ENCODE data around the gene PRCC.

The PRCC gene

DNA sequence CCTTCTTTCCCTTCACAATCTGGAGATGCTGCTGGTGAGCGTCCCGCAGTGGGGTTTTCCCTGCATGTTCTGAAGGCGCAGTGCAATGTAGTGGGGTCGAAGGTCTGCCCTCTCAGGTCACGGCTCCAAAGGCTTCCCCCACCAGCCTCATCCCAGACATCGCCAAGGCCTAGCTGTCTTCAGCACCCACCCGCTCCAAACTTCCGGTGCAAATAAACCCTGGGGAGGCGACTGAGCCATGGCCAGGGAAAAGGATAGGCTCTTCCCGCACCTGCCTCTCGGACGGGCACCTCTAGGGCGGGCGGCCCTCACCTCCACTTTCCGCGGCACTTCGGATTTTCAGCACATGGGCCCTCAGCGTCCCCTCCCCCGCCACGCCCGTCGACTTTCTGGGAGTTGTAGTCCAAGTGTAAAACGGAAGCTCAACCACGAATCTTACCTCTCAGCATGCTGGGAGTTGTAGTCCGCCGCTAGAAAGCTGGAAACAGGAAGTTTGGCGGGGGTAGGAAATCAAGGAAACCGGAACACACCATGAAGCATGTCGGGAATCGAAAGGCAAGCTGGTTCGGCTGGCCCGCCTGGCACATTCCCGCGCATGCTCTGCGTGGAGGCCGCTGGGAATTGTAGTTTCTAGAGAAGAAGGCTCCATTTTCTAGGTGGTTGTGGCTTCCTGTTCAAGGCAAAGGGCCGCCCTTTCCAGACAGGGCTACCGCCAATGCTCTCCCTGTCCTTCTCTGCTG, 26.4 kb upstream of the PRCC start, which contains the start of gene MRPL24:
Gene MRPL24 (minus strand): TSS at position 348 of the 740 bp plus-strand sequence. CDS start 2,384 bp downstream, outside the sequence.
- H3K4me3 ChIP-seq (ENCODE audit: low read depth, low read length): peak within 1 kb of the TSS; percentile 61
- TF ChIP-seq, protein P1, sequence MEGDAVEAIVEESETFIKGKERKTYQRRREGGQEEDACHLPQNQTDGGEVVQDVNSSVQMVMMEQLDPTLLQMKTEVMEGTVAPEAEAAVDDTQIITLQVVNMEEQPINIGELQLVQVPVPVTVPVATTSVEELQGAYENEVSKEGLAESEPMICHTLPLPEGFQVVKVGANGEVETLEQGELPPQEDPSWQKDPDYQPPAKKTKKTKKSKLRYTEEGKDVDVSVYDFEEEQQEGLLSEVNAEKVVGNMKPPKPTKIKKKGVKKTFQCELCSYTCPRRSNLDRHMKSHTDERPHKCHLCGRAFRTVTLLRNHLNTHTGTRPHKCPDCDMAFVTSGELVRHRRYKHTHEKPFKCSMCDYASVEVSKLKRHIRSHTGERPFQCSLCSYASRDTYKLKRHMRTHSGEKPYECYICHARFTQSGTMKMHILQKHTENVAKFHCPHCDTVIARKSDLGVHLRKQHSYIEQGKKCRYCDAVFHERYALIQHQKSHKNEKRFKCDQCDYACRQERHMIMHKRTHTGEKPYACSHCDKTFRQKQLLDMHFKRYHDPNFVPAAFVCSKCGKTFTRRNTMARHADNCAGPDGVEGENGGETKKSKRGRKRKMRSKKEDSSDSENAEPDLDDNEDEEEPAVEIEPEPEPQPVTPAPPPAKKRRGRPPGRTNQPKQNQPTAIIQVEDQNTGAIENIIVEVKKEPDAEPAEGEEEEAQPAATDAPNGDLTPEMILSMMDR (IDR thresholded peaks at IDR 0.05; ENCODE audit: borderline replicate concordance, insufficient read depth, low read depth, low read length): no peak

- peak overlapping the region; percentile 21 for H3K4me3 ChIP-seq (ENCODE audit: low read depth, low read length)
- TF ChIP-seq, protein P1 (IDR thresholded peaks at IDR 0.05; ENCODE audit: borderline replicate concordance, insufficient read depth, low read depth, low read length): no peak
Observed at GRCh38 chr1:156741481-156741983, 25.8 kb upstream of the PRCC start.

DNA sequence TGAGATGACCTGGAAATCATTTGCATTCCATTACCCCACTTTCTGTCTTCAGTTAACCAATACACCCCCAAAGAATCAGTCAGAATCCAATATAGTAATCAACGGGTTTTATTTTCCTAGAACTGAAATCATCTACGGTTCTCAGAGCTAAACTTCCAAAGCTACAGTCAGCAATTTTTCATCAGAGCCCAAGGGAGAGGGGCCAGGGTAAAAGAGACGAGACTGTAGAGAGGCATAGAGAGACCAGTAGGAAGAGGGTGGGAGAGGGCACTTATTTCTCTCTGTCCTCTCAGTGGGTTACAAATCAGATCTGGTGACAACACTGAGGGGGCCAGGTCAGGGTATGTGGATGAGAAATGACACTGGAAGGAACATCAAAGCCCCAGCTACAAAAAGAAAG, 25.3 kb upstream of the PRCC start:
- TF ChIP-seq, protein P1 (IDR thresholded peaks at IDR 0.05; ENCODE audit: borderline replicate concordance, insufficient read depth, low read depth, low read length): no peak
- H3K4me3 ChIP-seq (ENCODE audit: low read depth, low read length): no peak overlapping the region

GRCh38 chr1:156742801-156743200, 24.5 kb upstream of the PRCC start:
- TF ChIP-seq, protein P1 (IDR thresholded peaks at IDR 0.05; ENCODE audit: borderline replicate concordance, insufficient read depth, low read depth, low read length): no peak
- H3K4me3 ChIP-seq (ENCODE audit: low read depth, low read length): no peak overlapping the region

- no peak overlapping the region for H3K4me3 ChIP-seq (ENCODE audit: low read depth, low read length)
- TF ChIP-seq, protein P1 (IDR thresholded peaks at IDR 0.05; ENCODE audit: borderline replicate concordance, insufficient read depth, low read depth, low read length): no peak
Observed at GRCh38 chr1:156743367-156744302, 23.7 kb upstream of the PRCC start.

DNA sequence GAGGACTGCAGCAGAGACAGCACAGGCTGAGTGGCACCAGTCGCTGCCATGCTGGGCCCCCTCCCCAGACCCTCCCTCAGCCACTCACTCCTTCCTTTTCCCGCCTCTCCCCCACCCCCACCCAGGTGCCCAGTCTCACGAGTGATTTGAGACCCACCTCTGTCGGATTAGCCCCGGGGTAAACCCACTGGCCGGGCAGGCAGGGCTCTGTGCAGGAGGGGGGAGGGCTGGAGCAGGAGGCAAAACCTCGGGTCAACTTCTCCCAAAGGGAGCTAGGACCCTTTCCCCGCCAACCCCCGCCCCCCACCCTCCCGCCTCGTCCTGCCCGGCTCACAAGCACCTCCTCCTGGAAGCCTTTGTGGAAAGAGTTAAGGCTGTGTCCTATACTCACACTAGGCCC, 23.0 kb upstream of the PRCC start:
- TF ChIP-seq, protein P1 (IDR thresholded peaks at IDR 0.05; ENCODE audit: borderline replicate concordance, insufficient read depth, low read depth, low read length): no peak
- H3K4me3 ChIP-seq (ENCODE audit: low read depth, low read length): no peak overlapping the region
